ENCODE measurements around the gene ANTKMT.

GRCh38 chr16:676565-676902 is 44.4 kb upstream of the ANTKMT start:
- TF ChIP-seq CTCF (IDR thresholded peaks at IDR 0.05) (no peak), POLR2A (IDR thresholded peaks at IDR 0.05) (no peak)
